Measurements from ENCODE around the gene FILIP1. TPM values are rescaled to one million over a fixed set of nuclear protein-coding genes. Genes with fewer than 3 reads are reported as not detected.
A peak's percentile ranks its signal among the peaks of the same experiment; 100 is the strongest.

The FILIP1 gene
- total and polyA plus RNA-seq, 2 of the 4 experiments (the other 2 are of a cell fraction) = under 0.01 to 0.03 TPM

DNA sequence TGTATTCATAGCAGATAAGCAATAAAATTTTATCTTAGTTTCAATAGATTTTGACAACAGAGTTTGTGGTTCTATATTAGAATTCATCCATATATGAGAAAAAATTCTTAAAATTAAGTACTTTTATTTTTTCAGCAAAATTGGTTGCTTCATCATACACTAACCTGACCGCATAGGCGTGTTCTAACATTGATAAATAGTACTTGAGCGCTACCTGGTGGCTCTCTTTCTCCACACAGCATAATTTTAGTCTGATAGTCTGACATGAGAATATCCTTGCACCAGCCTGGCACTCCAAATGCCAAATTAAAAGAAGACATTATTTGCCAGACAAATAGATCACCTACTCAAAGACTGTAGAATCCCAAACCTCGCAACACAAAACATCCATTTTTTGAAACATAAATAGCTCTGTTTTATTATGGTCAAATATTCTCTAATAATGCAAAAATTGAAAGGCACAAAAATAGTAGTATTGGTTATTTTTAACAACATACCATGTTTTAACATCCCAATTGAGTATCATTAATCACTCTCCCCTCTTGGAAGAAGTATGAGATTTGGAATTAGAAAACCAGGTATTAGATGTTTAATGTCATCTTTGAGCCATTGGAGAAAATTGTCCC is 33.0 kb upstream of the FILIP1 start:
- peak; percentile 53; the same call in 1 of the 2 replicates for ATAC-seq (ENCODE audit: low read depth)
- H2AFZ ChIP-seq (replicated peaks; ENCODE audit: low read length, poor library complexity) = no peak overlapping the region
- H3K9me3 ChIP-seq (ENCODE audit: control insufficient read depth, insufficient read depth, low read length) = no peaks in the 10 kb centered on the region
- no peak overlapping the region for H3K4me3 ChIP-seq (ENCODE audit: insufficient read depth, low read depth, low read length)
- H3K79me1 ChIP-seq (ENCODE audit: low read depth in 1 of 2, low read length in 2 of 2) = no peaks in the 10 kb centered on the region
- no peak overlapping the region for H3K9ac ChIP-seq (ENCODE audit: low read depth, low read length)
- H3K36me3 ChIP-seq (ENCODE audit: control insufficient read depth, insufficient read depth, low read length) = no peaks in the 10 kb centered on the region
- no peaks in the 10 kb centered on the region for H4K20me1 ChIP-seq (ENCODE audit: insufficient read depth, low read length)
- H4K8ac ChIP-seq (ENCODE audit: low read depth in 2 of 2, low read length in 2 of 2) = no peak overlapping the region
- peak; percentile 80 for DNase-seq
- no peak overlapping the region for H3K23ac ChIP-seq (ENCODE audit: low read depth, low read length)
- WGBS, 2 experiments (ENCODE audit: extremely low coverage in 2 of 2, insufficient read length in 1 of 2) = 23% methylated on average over 3 of the region's 4 CpGs; no CpG with 5 or more reads in 1 of the 2 experiments
- intact Hi-C loops (cut with micrococcal nuclease) (loop anchor here (1.0 to 5.0 kb wide), 4 partner anchors 159 to 260 kb away; partner anchors contain the start of gene TMEM30A), in situ Hi-C loops (cut with MboI; ENCODE audit: low sequenced_read_pairs) (no loop called here), dilution Hi-C loops (cut with HindIII; ENCODE audit: low sequenced_read_pairs, unreplicated experiment) (no loop called here)
- ChIA-PET POLR2A (ENCODE audit: unreplicated experiment) (no interaction called here), CTCF (interaction anchor here (0.7 to 1.1 kb wide), 5 partner anchors 34 to 297 kb away, joined by 3 to 4 read pairs (median 3); partner anchors contain the start of gene FILIP1)
- no peak overlapping the region for H2BK15ac ChIP-seq (ENCODE audit: low read depth, low read length)
- no peak overlapping the region for H2BK5ac ChIP-seq (ENCODE audit: low read depth, low read length, poor library complexity, severe bottlenecking)
- no peaks in the 10 kb centered on the region for H3K9me1 ChIP-seq (ENCODE audit: insufficient read depth, low read length)
- no peak overlapping the region for H3K4ac ChIP-seq (ENCODE audit: low read depth, low read length)
- no peak overlapping the region for H3K56ac ChIP-seq (ENCODE audit: extremely low read depth, insufficient read depth, low read length)
- peaks cover 4% of the 10 kb centered on the region for H3K4me1 ChIP-seq (ENCODE audit: control insufficient read depth, insufficient read depth, low read length)
- no peak overlapping the region for H3K4me2 ChIP-seq (ENCODE audit: low read depth, low read length)
- no peak overlapping the region for H2AK9ac ChIP-seq (replicated peaks; ENCODE audit: low read depth, low read length, poor library complexity)
- H3K14ac ChIP-seq (replicated peaks; ENCODE audit: low read depth, low read length) = no peak overlapping the region
- no peak overlapping the region for H3K27ac ChIP-seq (ENCODE audit: insufficient read depth, low read length)
- H3K27me3 ChIP-seq (ENCODE audit: control insufficient read depth, insufficient read depth, low read length) = no peaks in the 10 kb centered on the region; the same call in 1 of the 2 replicates
- no peak overlapping the region for H2BK20ac ChIP-seq (ENCODE audit: low read depth, low read length)
- H2BK120ac ChIP-seq (ENCODE audit: low read depth, low read length) = no peak overlapping the region
- no peak overlapping the region for H2AK5ac ChIP-seq (ENCODE audit: low read depth, low read length)
- no peak overlapping the region for H4K91ac ChIP-seq (ENCODE audit: insufficient read depth, low read depth, low read length)
- BruUV-seq (replicated peaks) = no TSS peak
- no peak overlapping the region for H3K18ac ChIP-seq (ENCODE audit: low read depth, low read length)
- no peak overlapping the region for H4K5ac ChIP-seq (ENCODE audit: low read depth, low read length)
- TF ChIP-seq CEBPB (IDR thresholded peaks at IDR 0.05; ENCODE audit: low read depth, low read length) = peak; percentile 89
- peak; percentile 94 for TF ChIP-seq RAD21 (IDR thresholded peaks at IDR 0.05; ENCODE audit: low read length)
- TF ChIP-seq BHLHE40 (IDR thresholded peaks at IDR 0.05; ENCODE audit: low read depth, low read length) = no peak
- no peak for TF ChIP-seq NFE2L2 (IDR thresholded peaks at IDR 0.05; ENCODE audit: low read depth, low read length)
- no peak for TF ChIP-seq MAZ (IDR thresholded peaks at IDR 0.05; ENCODE audit: borderline replicate concordance, low read depth, low read length)
- TF ChIP-seq CHD1 (IDR thresholded peaks at IDR 0.05; ENCODE audit: low read depth, low read length) = no peak; the same call in 1 of the 2 replicates
- no peak for TF ChIP-seq FOS (IDR thresholded peaks at IDR 0.05; ENCODE audit: low read depth, low read length)
- TF ChIP-seq ELK1 (IDR thresholded peaks at IDR 0.05; ENCODE audit: borderline replicate concordance, low read depth, low read length) = no peak
- peak; percentile 86 for TF ChIP-seq CTCF (conservative IDR thresholded peaks at IDR 0.05; ENCODE audit: low read depth, low read length)
- TF ChIP-seq RFX5 (IDR thresholded peaks at IDR 0.05; ENCODE audit: low read depth, low read length) = no peak
- TF ChIP-seq USF2 (IDR thresholded peaks at IDR 0.05; ENCODE audit: low read depth, low read length) = no peak
- TF ChIP-seq POLR2A (IDR thresholded peaks at IDR 0.05; ENCODE audit: low read depth, low read length) = 0 out of 2 replicates have a peak, but pooled peaks have one; percentile 35
- no peak for TF ChIP-seq MAFK (IDR thresholded peaks at IDR 0.05; ENCODE audit: low read depth, low read length)
- no peak for TF ChIP-seq MXI1 (IDR thresholded peaks at IDR 0.05; ENCODE audit: borderline replicate concordance, low read depth, low read length)
- TF ChIP-seq RCOR1 (IDR thresholded peaks at IDR 0.05; ENCODE audit: insufficient replicate concordance, low read length) = no peak

Measured in IMR-90 (cell line).